Endothelial cell of umbilical vein (primary cell): Measurements from ENCODE around the gene FPR1. TPM values are rescaled to one million over a fixed set of nuclear protein-coding genes. Genes with fewer than 3 reads are reported as not detected.

ENCODE experiments used
- BruUV-seq: library from RNA; stranded (reverse); fragments of 400-500 nt; replicated peaks from 2 replicates; lab custom pipeline; 2021; lab: Mats Ljungman, UMichigan
- CTCF ChIA-PET: fragments of 300-600, 350-600 bp; sonication (Branson Sonifier 250); formaldehyde crosslinking; loops from one replicate; lab custom pipeline; 2021; ENCODE audit warnings: antibody characterized with exemption, inconsistent platforms; lab: Charles Lee
- POLR2A ChIA-PET: fragments of 300-600, 350-600 bp; sonication (Branson Sonifier 250); formaldehyde crosslinking; loops from one replicate; lab custom pipeline; 2021; ENCODE audit warnings: antibody characterized with exemption, inconsistent platforms; lab: Charles Lee
- DNase-seq: peaks from one replicate; pipeline ENCODE4 v3.0.0-alpha.2; 2011; ENCODE audit warnings: low read depth, low spot score
- FAIRE-seq: peaks from 2 replicates; lab custom pipeline; 2011; peaks lifted over from hg19 to GRCh38; lab: Jason Lieb, UNC
- H2AFZ ChIP-seq: 2 replicates; pipeline ENCODE4 v1.6.0; 2012; ENCODE audit warnings: low read depth, low read length, control low read depth, inconsistent platforms
- H3K27ac ChIP-seq: 2 replicates; pipeline ENCODE4 v1.5.1; 2011; ENCODE audit warnings: low read depth, mild to moderate bottlenecking, control low read depth, low read length, moderate library complexity; ENCODE audit not compliant: insufficient read depth
- H3K27me3 ChIP-seq, 2 experiments: 2 replicates each; pipeline versions ENCODE4 v1.6.0 to v1.6.1; 2011; ENCODE audit warnings: low read length in 2 of 2, mixed read lengths in 1 of 2; ENCODE audit not compliant: control insufficient read depth in 2 of 2, insufficient read depth in 2 of 2
- H3K36me3 ChIP-seq, 2 experiments: 2 replicates in 1 of 2; 3 replicates in 1 of 2; pipeline ENCODE4 v1.5.1; 2011; ENCODE audit warnings: low read length in 2 of 2, mild to moderate bottlenecking in 1 of 2, moderate library complexity in 1 of 2; ENCODE audit not compliant: control insufficient read depth in 2 of 2, insufficient read depth in 2 of 2; ENCODE audit errors: extremely low read depth in 1 of 2
- H3K4me1 ChIP-seq: 3 replicates; pipeline ENCODE4 v1.5.1; 2011; ENCODE audit warnings: mild to moderate bottlenecking, low read length; ENCODE audit not compliant: control insufficient read depth, insufficient read depth; ENCODE audit errors: extremely low read depth
- H3K4me2 ChIP-seq: 2 replicates; pipeline ENCODE4 v1.6.1; 2011; ENCODE audit warnings: low read length, control low read depth, mixed read lengths; ENCODE audit not compliant: insufficient read depth
- H3K4me3 ChIP-seq, 3 experiments: fragments of 200-600 bp in 1 of 3; sonication (generic), shearing (Covaris generic) in 1 of 3; replicated peaks in 1 of 3; 2 replicates each; pipeline ENCODE4 v1.5.1; 2011 to 2016; ENCODE audit warnings: control low read depth in 3 of 3, low read length in 3 of 3, mild to moderate bottlenecking in 2 of 3, inconsistent platforms in 1 of 3, low read depth in 1 of 3, moderate library complexity in 1 of 3; ENCODE audit not compliant: insufficient read depth in 1 of 3
- H3K79me2 ChIP-seq: 2 replicates; pipeline ENCODE4 v1.6.0; 2012; ENCODE audit warnings: low read length, inconsistent platforms; ENCODE audit not compliant: control insufficient read depth, insufficient read depth
- H3K9ac ChIP-seq: replicated peaks from 2 replicates; pipeline ENCODE3; 2011; ENCODE audit warnings: low read length, control low read depth; ENCODE audit not compliant: insufficient read depth; ENCODE audit errors: extremely low read depth
- H3K9me1 ChIP-seq: replicated peaks from 3 replicates; pipeline ENCODE4 v1.6.0; 2011; ENCODE audit warnings: mild to moderate bottlenecking, low read length; ENCODE audit not compliant: control insufficient read depth, insufficient read depth; ENCODE audit errors: extremely low read depth
- H3K9me3 ChIP-seq: replicated peaks from 2 replicates; pipeline ENCODE4 v1.5.1; 2012; ENCODE audit warnings: low read length, inconsistent platforms; ENCODE audit not compliant: control insufficient read depth, insufficient read depth
- H4K20me1 ChIP-seq: replicated peaks from 2 replicates; pipeline ENCODE3; 2011; ENCODE audit warnings: mild to moderate bottlenecking, low read length; ENCODE audit not compliant: control insufficient read depth, insufficient read depth; ENCODE audit errors: extremely low read depth
- CTCF ChIP-seq, 2 donors: IDR thresholded peaks; 1 replicate in 1 of 2; 2 replicates in 1 of 2; pipeline ENCODE4 v1.5.1; 2011; ENCODE audit warnings: low read length in 2 of 2, mild to moderate bottlenecking in 2 of 2, moderate library complexity in 2 of 2, control low read depth in 1 of 2, inconsistent platforms in 1 of 2, low read depth in 1 of 2; ENCODE audit not compliant: insufficient read depth in 1 of 2; ENCODE audit errors: extremely low read depth in 1 of 2
- EZH2 ChIP-seq: IDR thresholded peaks from 2 replicates; pipeline ENCODE4 v1.6.1; 2012; ENCODE audit warnings: borderline replicate concordance, low read depth, mild to moderate bottlenecking, moderate library complexity, low read length, inconsistent platforms; ENCODE audit not compliant: severe bottlenecking
- FOS ChIP-seq: IDR thresholded peaks from 2 replicates; pipeline ENCODE4 v1.6.1; 2011; ENCODE audit warnings: mild to moderate bottlenecking, low read length, moderate library complexity, borderline replicate concordance; ENCODE audit not compliant: insufficient read depth
- GATA2 ChIP-seq: IDR thresholded peaks from 2 replicates; pipeline ENCODE4 v1.7.0; 2011; ENCODE audit warnings: low read depth, mild to moderate bottlenecking, moderate library complexity, mixed read lengths, low read length; ENCODE audit not compliant: insufficient read length, insufficient read depth
- JUN ChIP-seq: IDR thresholded peaks from 2 replicates; pipeline ENCODE4 v1.6.1; 2011; ENCODE audit warnings: borderline replicate concordance, low read depth; ENCODE audit not compliant: insufficient read length, insufficient read depth
- MYC ChIP-seq: IDR thresholded peaks from one replicate; pipeline ENCODE4 v1.6.1; 2011; ENCODE audit warnings: mild to moderate bottlenecking, low read depth, low read length
- POLR2A ChIP-seq: IDR thresholded peaks from 2 replicates; pipeline ENCODE4 v1.6.1; 2012; ENCODE audit warnings: low read depth, mild to moderate bottlenecking, control low read depth, low read length
- POLR2AphosphoS5 ChIP-seq: IDR thresholded peaks from 2 replicates; pipeline ENCODE4 v1.6.1; 2012; ENCODE audit warnings: low read depth, mild to moderate bottlenecking, control low read depth, low read length, moderate library complexity; ENCODE audit not compliant: insufficient read depth
- dilution Hi-C: fragments of 300-500 bp; cut with MboI; formaldehyde crosslinking; loops from one replicate; pipeline ENCODE4 v1.15.0; 2019; ENCODE audit warnings: low sequenced_read_pairs; ENCODE audit not compliant: extremely low pct_ligation_motif_present
- intact Hi-C: fragments of 100-400 bp; cut with micrococcal nuclease; formaldehyde crosslinking; loops from one replicate; pipeline ENCODE4 v1.10.0; 2022
- polyA plus RNA-seq, 4 experiments: library from polyadenylated mRNA; depleted of rRNA in 3 of 4; stranded (reverse) in 3 of 4; unstranded in 1 of 4; fragments of >200 nt; gene quantifications; 2 replicates each; pipeline versions ENCODE4 v1.2.1 to v1.2.3, GENCODE V29; 2011 to 2012; ENCODE audit warnings: missing spikeins in 1 of 4
- total RNA-seq: library from RNA; stranded (reverse); gene quantifications from 2 replicates; pipeline ENCODE4 v1.2.3, GENCODE V29; 2021
- TF ChIP-seq, protein P1 (sequence below): IDR thresholded peaks from 2 replicates; pipeline ENCODE4 v1.6.1; 2011; ENCODE audit not compliant: insufficient read depth, insufficient read length

FPR1 gene
- total and polyA plus RNA-seq, 2 donors (not counting 3 experiments of a cell fraction or from before 2014, with no cell fraction given), result not detected

- Histone ChIP-seq H4K20me1 (no peaks in the 10 kb centered on the region), H3K9me1 (no peaks in the 10 kb centered on the region), H3K4me3 (peak overlapping the region in 2 of 3 experiments; percentile 9 to 41), H2AFZ (no peak overlapping the region), H3K4me2 (peak overlapping the region; percentile 27), H3K36me3 (peaks cover 14 to 18% of the 10 kb centered on the region in 2 experiments), H3K4me1 (peaks cover 2% of the 10 kb centered on the region), H3K79me2 (no peaks in the 10 kb centered on the region), H3K27ac (no peak overlapping the region), H3K9me3 (no peaks in the 10 kb centered on the region), H3K9ac (peak overlapping the region; percentile 55), H3K27me3 (no peaks in the 10 kb centered on the region)
- DNase-seq (no peak), FAIRE-seq (no peak)
- intact Hi-C loops, result loop anchor here (1.0 kb wide), 1 partner anchor 15 kb away; no protein-coding TSS in a partner anchor
- no peak for TF ChIP-seq POLR2AphosphoS5
- TF ChIP-seq CTCF (IDR thresholded peaks at IDR 0.05; ENCODE audit: extremely low read depth in 1 of 2, insufficient read depth in 1 of 2, low read depth in 1 of 2, low read length in 2 of 2), result no peak
- TF ChIP-seq FOS, result no peak
- TF ChIP-seq JUN, result no peak
- no peak for TF ChIP-seq EZH2
- TF ChIP-seq POLR2A, result no peak
- TF ChIP-seq GATA2, result no peak
- no peak for TF ChIP-seq MYC
- TF ChIP-seq, protein P1, sequence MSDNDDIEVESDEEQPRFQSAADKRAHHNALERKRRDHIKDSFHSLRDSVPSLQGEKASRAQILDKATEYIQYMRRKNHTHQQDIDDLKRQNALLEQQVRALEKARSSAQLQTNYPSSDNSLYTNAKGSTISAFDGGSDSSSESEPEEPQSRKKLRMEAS, result no peak
- POLR2A ChIA-PET, result no interaction called here
- BruUV-seq, result no TSS peak
- CTCF ChIA-PET, result interaction anchor here (0.7 to 2.1 kb wide), 5 partner anchors 13 to 73 kb away, joined by 3 to 20 read pairs (median 5); no protein-coding TSS in a partner anchor
- dilution Hi-C loops, result no loop called here
Observed at GRCh38 chr19:51704626-51705025, 47.1 kb downstream of the FPR1 start.
